Esophagus (tissue), 2 donors: ENCODE results near the gene QSOX2. TPM values are rescaled to one million over a fixed set of nuclear protein-coding genes. Genes with fewer than 3 reads are reported as not detected.
"Not testable (repeated sequence)": the region's sequence is repeated elsewhere in the genome, so short reads cannot be mapped to it uniquely, and the experiment has no call there.

Experiments used
- H3K27ac ChIP-seq, 2 donors: one replicate each; pipeline ENCODE4 v1.5.1; 2013; ENCODE audit warnings: low read depth in 2 of 2, mild to moderate bottlenecking in 2 of 2, inconsistent platforms in 1 of 2, low read length in 1 of 2, moderate library complexity in 1 of 2
- H3K27me3 ChIP-seq, 2 donors: one replicate each; pipeline ENCODE4 v1.6.1; 2013; ENCODE audit warnings: low read length in 2 of 2, control low read depth in 1 of 2, mild to moderate bottlenecking in 1 of 2; ENCODE audit not compliant: insufficient read depth in 2 of 2, control insufficient read depth in 1 of 2
- H3K36me3 ChIP-seq, 2 donors: one replicate each; pipeline ENCODE4 v1.6.1; 2013; ENCODE audit warnings: low read length in 1 of 2; ENCODE audit not compliant: control insufficient read depth in 2 of 2, insufficient read depth in 2 of 2
- H3K4me1 ChIP-seq, 2 donors: one replicate each; pipeline ENCODE4 v1.6.1; 2013; ENCODE audit warnings: low read length in 1 of 2; ENCODE audit not compliant: control insufficient read depth in 2 of 2, insufficient read depth in 2 of 2
- H3K4me3 ChIP-seq, 2 donors: one replicate each; pipeline ENCODE4 v1.5.1; 2013; ENCODE audit warnings: low read length in 2 of 2, mild to moderate bottlenecking in 2 of 2, low read depth in 1 of 2, moderate library complexity in 1 of 2
- H3K9me3 ChIP-seq, 2 donors: one replicate each; pipeline ENCODE4 v1.6.1; 2013; ENCODE audit warnings: mild to moderate bottlenecking in 2 of 2, low read depth in 1 of 2, low read length in 1 of 2, moderate library complexity in 1 of 2; ENCODE audit not compliant: control insufficient read depth in 2 of 2, insufficient read depth in 1 of 2
- WGBS, 2 donors: extraction: QIAGEN DNeasy Blood & Tissue Kit; methylation state at CpG; one replicate each; pipeline ENCODE4 v1.1.7; 2013; 5-methylcytosine and 5-hydroxymethylcytosine counted together
- polyA plus RNA-seq, 2 donors: library from polyadenylated mRNA; stranded (reverse); fragments of 200-250 nt; gene quantifications; one replicate each; pipeline ENCODE4 v1.2.3, GENCODE V29; 2013
- donor health status: healthy with polysubstance abuse.
- donor health status: Bipolar disorder and iron deficiency.

The QSOX2 gene
- polyA plus RNA-seq, 2 donors = 2.6 to 3.6 TPM

GRCh38 chr9:136266641-136267040 lies 21.0 kb upstream of the QSOX2 start:
- WGBS, 2 donors = 88 to 89% methylated on average over 18 of the region's 18 CpGs
- H3K27ac ChIP-seq, H3K36me3 ChIP-seq, H3K27me3 ChIP-seq, H3K4me1 ChIP-seq, H3K9me3 ChIP-seq, H3K4me3 ChIP-seq: not testable (repeated sequence)

- Histone ChIP-seq H3K27ac (no peak overlapping the region), H3K36me3 (no peaks in the 10 kb centered on the region), H3K4me3 (no peak overlapping the region), H3K9me3 (no peaks in the 10 kb centered on the region), H3K4me1 (peaks cover 6% of the 10 kb centered on the region in 2 donors), H3K27me3 (no peaks in the 10 kb centered on the region)
- WGBS, 2 donors = 86 to 91% methylated on average over 17 of the region's 17 CpGs
Observed at GRCh38 chr9:136265561-136266355, 20.1 kb upstream of the QSOX2 start.

- H3K27me3 ChIP-seq = no peaks in the 10 kb centered on the region
- no peaks in the 10 kb centered on the region for H3K36me3 ChIP-seq
- no peaks in the 10 kb centered on the region for H3K9me3 ChIP-seq
- H3K27ac ChIP-seq = no peak overlapping the region
- H3K4me3 ChIP-seq = no peak overlapping the region
- 81 to 82% methylated on average over 24 of the region's 24 CpGs for WGBS, 2 donors
- peaks cover 6% of the 10 kb centered on the region in 2 donors for H3K4me1 ChIP-seq
Observed at GRCh38 chr9:136264441-136265405, 19.1 kb upstream of the QSOX2 start.

- WGBS, 2 donors = 71 to 77% methylated on average over 19 of the region's 19 CpGs
Observed at GRCh38 chr9:136264031-136264430, 18.4 kb upstream of the QSOX2 start.

GRCh38 chr9:136262671-136263178 lies 17.1 kb upstream of the QSOX2 start:
- Histone ChIP-seq H3K4me3 (no peak overlapping the region), H3K36me3 (no peaks in the 10 kb centered on the region), H3K27me3 (no peaks in the 10 kb centered on the region), H3K9me3 (no peaks in the 10 kb centered on the region), H3K4me1 (peaks cover 5% of the 10 kb centered on the region in 2 donors), H3K27ac (no peak overlapping the region)
- 93 to 100% methylated on average over 5 to 6 of the region's 6 CpGs for WGBS, 2 donors

More at GRCh38 chr9:136264031-136264430, 18.4 kb upstream of the QSOX2 start:
- Histone ChIP-seq H3K4me3 (no peak overlapping the region), H3K9me3 (no peaks in the 10 kb centered on the region), H3K27me3 (no peaks in the 10 kb centered on the region), H3K27ac (no peak overlapping the region), H3K4me1 (peaks cover 6% of the 10 kb centered on the region in 2 donors), H3K36me3 (no peaks in the 10 kb centered on the region)

- Histone ChIP-seq H3K4me3 (no peak overlapping the region), H3K27me3 (no peaks in the 10 kb centered on the region), H3K36me3 (no peaks in the 10 kb centered on the region), H3K9me3 (no peaks in the 10 kb centered on the region), H3K27ac (no peak overlapping the region), H3K4me1 (no peaks in the 10 kb centered on the region)
- WGBS, 2 donors = 86% methylated on average over 28 of the region's 28 CpGs
Observed at GRCh38 chr9:136261686-136262430, 16.2 kb upstream of the QSOX2 start.

- 77 to 79% methylated on average over 20 of the region's 20 CpGs for WGBS, 2 donors
- H3K27ac ChIP-seq = no peak overlapping the region
- H3K27me3 ChIP-seq = no peaks in the 10 kb centered on the region
- no peaks in the 10 kb centered on the region for H3K9me3 ChIP-seq
- H3K4me3 ChIP-seq = no peak overlapping the region
- H3K36me3 ChIP-seq = no peaks in the 10 kb centered on the region
- no peaks in the 10 kb centered on the region for H3K4me1 ChIP-seq
Observed at GRCh38 chr9:136260936-136261472, 15.4 kb upstream of the QSOX2 start.

- no peak overlapping the region for H3K27ac ChIP-seq
- H3K9me3 ChIP-seq = no peaks in the 10 kb centered on the region
- H3K4me3 ChIP-seq = no peak overlapping the region
- 76 to 80% methylated on average over 10 of the region's 10 CpGs for WGBS, 2 donors
- H3K4me1 ChIP-seq = no peaks in the 10 kb centered on the region
- H3K36me3 ChIP-seq = no peaks in the 10 kb centered on the region
- no peaks in the 10 kb centered on the region for H3K27me3 ChIP-seq
Observed at GRCh38 chr9:136260521-136260920, 14.9 kb upstream of the QSOX2 start.

GRCh38 chr9:136259836-136260235 lies 14.2 kb upstream of the QSOX2 start:
- no peak overlapping the region for H3K27ac ChIP-seq
- H3K27me3 ChIP-seq = no peaks in the 10 kb centered on the region
- H3K9me3 ChIP-seq = no peaks in the 10 kb centered on the region
- 86 to 92% methylated on average over 15 to 17 of the region's 17 CpGs for WGBS, 2 donors
- H3K4me1 ChIP-seq = no peaks in the 10 kb centered on the region
- H3K4me3 ChIP-seq = no peak overlapping the region
- H3K36me3 ChIP-seq = no peaks in the 10 kb centered on the region
